Stimulated activated CD4-positive, alpha-beta T cell treated with anti-CD3 and anti-CD28 coated beads, Interleukin-1b, Interleukin-23, amount 100 ng/mL, for 4 hours (primary cell): ENCODE measurements around the gene MIPEP.
"Not testable (repeated sequence)": the region's sequence is repeated elsewhere in the genome, so short reads cannot be mapped to it uniquely, and the experiment has no call there.

Source experiments
- DNase-seq, 2 donors: peaks; one replicate each; pipeline ENCODE4 v3.0.0-alpha.2; 2020; ENCODE audit warnings: low read depth in 2 of 2

Gene MIPEP

GRCh38 chr13:23776698-23777574 is 112.3 kb downstream of the MIPEP start:
- no peak for DNase-seq

- DNase-seq = no peak
These were observed 116.5 kb downstream of the MIPEP start for GRCh38 chr13:23772717-23773116.

DNA sequence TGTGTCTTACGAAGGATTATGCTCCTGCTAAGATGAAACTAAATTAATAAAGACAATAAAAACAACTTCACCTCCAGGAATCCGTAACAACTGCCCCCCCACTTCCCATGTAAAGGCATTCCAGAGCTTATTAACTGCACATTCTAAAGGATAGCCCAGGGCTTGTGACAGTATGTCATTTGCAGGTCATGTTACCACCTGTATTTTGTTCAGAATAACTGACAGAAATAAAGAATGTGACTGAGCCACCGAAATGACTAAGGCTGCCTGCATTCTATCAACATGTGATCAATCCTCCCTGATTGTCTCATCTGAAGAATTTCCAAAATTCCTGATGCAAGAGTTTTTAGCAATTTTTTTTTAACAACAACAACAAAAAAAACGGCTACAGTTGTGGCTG is 117.2 kb downstream of the MIPEP start:
- DNase-seq = no peak

GRCh38 chr13:23771552-23771951 is 117.6 kb downstream of the MIPEP start:
- DNase-seq = no peak

DNA sequence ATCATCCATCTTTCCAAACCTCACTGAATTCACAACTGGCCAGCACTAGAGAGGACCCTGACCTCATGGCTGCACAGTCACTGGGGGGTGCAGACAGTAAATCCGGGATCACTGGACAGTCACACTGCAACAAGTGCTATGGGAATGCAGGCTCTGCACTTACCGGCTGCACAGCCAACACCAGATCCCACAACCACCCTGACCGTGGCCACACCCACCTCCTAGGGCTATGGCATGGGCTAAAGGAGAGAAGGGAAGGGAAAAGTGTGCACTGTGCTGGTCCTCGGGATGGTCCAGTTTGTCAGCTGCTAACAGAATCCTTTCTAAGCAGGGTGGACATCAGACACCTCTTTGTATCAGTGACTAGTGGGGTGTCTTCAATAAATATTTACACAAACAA is 118.2 kb downstream of the MIPEP start:
- DNase-seq = no peak

DNA sequence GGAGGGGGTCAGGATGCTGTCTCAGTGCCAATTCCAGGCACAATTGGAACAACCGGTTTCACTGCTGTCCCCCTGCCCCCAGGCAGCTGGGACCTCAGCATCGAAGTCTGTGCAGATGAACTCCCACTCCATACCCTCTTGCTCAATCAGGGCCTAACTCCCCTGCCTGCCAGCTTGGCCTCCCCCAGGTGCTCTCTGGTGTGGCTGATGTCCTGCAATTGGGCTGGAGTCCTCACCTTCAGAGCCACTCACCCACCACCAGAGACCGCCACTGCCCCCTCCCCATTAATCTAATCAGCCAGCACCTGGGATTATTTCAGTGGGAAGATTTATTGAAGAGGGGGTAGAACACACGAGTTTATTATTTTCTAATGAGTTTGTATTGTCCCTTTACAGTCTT is 118.8 kb downstream of the MIPEP start:
- no peak for DNase-seq

- no peak for DNase-seq
These were observed 119.8 kb downstream of the MIPEP start for GRCh38 chr13:23769401-23769800.

- no peak for DNase-seq
These were observed 121.4 kb downstream of the MIPEP start for GRCh38 chr13:23767838-23768237.

DNA sequence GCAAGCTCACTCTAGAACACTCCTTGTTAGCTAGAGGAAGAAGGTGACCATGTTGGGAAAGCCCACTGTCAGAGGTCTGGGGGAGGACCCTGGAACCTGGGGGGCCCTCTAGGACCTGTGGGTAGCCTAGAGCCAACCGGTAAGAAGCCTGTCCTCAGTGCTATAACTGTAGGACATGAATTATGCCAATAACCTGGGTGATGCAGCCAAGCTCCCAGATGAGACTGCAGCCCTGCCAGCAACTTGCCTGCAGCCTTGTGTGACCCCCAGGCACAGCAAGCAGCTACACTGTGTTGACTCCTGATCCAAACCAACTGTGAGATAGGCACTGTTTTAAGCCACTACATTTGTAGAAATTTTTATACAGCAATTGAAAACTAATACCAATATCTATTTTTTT is 122.3 kb downstream of the MIPEP start:
- DNase-seq = no peak

- DNase-seq = no peak
These were observed 122.9 kb downstream of the MIPEP start for GRCh38 chr13:23766283-23766682.

- DNase-seq = no peak
These were observed 123.7 kb downstream of the MIPEP start for GRCh38 chr13:23765531-23765930.

DNA sequence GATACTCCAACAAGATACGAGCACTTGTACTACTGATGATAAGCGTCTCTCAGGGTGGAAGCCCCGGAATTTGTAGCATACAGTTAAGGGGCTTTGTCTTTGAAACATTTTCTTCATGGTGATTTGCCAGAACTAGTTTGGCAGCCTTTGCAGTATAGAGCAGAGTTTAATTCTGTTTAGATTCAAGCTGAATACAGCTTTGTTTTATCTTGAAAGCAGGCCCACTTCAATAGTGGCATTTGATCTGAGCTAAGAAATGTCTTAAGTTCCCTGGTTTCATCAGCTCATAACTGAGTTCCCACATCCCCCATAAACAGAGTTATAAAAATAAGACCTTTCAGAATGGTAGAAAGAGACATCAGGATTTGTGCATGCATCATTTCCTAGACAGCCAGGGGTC is 125.9 kb downstream of the MIPEP start:
- DNase-seq = no peak

DNA sequence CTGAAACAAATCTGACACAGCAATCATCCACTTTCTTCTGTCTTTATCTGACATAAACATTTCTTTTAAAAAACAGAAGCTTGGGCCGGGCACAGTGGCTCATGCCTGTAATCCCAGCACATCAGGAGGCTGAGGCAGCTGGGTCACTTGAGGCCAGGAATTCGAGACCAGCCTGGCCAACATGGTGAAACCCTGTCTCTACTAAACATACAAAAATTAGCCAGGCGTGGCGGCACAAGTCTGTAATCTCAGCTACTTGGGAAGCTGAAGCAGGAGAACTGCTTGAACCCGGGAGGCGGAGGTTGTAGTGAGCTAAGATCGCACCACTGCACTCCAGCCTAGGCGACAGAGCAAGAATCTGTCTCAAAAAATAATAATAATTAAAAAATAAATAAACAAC is 127.4 kb downstream of the MIPEP start:
- not testable (repeated sequence) for DNase-seq

GRCh38 chr13:23760000-23760399 is 129.2 kb downstream of the MIPEP start:
- no peak for DNase-seq

- no peak for DNase-seq
These were observed 130.2 kb downstream of the MIPEP start for GRCh38 chr13:23758798-23759527.

GRCh38 chr13:23754997-23755396 is 134.2 kb downstream of the MIPEP start:
- DNase-seq = no peak

GRCh38 chr13:23754506-23754905 is 134.7 kb downstream of the MIPEP start:
- DNase-seq = no peak

DNA sequence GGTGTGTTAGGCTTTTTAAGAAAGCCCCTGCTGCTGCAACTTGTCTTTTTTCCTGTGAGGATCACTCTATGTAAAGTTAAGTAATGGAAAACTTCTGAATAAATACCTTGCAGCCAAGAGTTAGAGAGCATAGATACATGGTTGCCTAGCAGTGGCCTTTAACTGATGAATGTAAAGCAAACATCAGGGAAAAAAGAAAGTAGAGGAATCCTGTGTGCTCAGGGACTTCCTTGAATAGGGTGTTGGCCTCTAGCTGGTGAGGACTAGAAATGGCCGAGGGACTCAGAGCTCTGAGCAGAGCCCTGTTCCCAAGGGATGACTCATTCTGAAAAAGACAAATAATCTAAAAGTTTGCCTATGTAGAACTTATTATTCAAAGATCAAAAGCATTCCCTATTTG is 135.7 kb downstream of the MIPEP start:
- no peak for DNase-seq

- DNase-seq = no peak
These were observed 136.8 kb downstream of the MIPEP start for GRCh38 chr13:23752111-23753001.

DNA sequence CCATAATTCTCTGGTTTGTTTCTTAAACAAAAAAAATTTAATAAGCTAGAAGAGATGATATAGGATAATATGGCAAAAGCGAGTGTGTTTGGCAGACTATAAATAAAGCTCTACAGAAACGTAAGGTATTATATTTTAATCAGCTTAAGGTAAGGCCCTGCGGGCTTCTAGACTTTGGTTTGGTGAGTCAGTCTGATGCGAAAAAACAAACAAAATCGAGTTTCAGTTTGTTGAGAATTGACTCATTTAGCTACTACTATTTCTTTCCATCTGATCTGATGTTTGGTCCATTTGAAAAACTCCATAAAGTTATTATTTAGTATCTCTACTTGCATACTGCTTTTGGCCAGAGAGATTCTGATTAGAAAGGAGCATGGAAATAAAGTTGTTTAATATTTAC is 138.0 kb downstream of the MIPEP start:
- no peak for DNase-seq

- no peak for DNase-seq
These were observed 138.6 kb downstream of the MIPEP start for GRCh38 chr13:23750383-23751121.
